SIG-M5 treated with dmso at 0.1 percent for 504 hours (cell line): ENCODE measurements around the gene CSMD2.

Source experiments
- DNase-seq: peaks from one replicate; lab custom pipeline; 2025; ENCODE audit not compliant: unreplicated experiment; lab: John Stamatoyannopoulos, UW

The CSMD2 gene

DNA sequence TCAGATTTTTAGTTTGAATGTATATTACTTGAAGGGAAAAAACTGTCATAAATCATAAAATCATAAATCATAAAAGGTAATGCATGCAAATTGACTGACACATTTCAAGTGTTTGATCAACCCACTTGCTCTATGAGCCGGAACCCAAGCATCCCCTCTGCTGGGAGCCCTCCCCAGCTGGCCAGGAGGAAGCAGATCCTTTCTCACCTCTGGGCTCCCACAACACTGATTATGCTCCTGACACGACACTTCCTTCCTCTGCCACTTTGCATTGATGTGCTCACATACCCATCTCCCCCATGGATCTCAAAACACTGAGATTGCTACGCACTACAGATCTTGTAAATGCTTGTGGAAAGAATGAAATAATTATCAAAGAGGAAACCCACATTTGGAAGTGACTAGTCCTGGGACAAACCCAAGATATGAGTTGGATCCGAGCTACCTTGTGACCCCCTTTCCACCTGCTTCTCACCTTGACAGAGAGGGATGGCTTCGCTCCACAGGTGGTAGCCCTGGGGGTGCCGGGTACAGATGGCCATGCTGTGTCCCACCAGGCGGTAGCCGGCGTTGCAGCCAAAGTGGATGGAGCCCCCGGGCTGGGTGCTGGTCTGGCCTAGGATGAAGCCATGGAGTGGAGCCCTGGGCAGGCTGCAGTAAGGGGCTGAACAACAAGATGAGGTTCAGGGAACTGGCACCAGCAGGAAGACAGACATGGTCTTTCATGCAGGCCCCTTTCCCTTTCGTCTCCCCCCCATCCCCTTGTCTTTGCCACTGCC is 588.0 kb downstream of the CSMD2 start:
- DNase-seq, result no peak

DNA sequence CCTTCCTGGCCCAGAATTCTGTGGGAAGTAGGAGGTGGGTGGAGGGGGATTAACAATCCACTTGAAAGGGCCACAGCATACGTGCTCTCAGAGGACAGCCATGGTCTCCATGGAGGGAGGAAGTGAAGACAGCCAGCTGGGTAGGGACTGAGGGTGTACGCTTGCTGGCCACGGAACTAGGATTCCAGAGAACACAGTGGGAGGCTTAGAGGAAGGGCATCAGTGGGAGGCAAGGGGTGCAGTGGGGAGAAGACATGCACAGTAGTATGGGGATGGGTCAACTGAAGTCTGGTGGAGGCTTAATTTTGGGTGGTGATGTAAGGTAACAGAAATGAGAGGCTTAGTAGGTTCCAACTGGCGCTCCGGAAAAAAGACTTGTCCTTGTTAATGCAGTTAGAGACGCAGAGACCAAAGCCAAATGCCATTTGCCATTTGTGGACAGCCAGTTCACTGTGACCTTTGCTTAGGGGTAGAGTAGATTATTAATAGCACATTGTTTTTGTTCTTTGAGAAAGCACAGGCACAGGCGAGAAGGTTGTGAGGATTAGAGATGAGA is 589.6 kb downstream of the CSMD2 start:
- DNase-seq, result no peak

DNA sequence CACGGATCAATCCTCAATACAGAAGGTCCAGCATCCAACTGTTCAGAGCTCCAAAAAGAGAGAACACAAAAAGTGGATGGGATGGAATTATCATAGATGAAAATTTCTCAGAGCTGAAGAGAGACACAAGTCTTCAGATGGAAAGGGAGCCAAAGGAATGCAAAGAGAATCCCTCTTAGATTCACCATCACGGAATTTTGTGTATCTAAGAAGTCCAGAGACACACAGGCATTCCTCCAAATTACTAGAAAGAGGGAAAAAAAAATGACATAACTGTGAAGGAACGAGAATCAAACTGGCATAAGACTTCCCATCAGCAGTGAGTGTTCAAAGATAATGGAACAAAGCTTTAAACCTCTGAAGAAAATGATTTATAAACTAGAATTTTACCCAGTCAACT is 591.4 kb downstream of the CSMD2 start:
- no peak for DNase-seq

DNA sequence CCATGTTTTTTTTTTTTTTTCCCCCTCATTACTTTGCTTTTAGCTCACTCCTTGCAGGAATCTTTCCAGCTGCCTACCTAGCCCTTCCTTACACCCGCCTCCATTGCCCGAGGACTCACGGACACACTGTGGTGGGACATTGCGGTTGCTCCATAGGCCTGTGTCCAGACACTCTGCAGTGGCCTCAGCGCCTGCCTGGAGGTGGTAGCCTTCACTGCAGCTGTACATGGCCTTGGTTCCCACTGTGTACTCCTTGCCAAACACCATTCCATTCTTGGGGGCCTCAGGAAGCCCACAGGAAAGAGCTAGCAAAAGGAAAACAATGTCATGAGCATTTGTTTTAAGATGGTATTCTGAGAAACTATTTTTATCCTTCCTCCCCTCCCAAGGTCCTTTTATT is 592.6 kb downstream of the CSMD2 start:
- no peak for DNase-seq

DNA sequence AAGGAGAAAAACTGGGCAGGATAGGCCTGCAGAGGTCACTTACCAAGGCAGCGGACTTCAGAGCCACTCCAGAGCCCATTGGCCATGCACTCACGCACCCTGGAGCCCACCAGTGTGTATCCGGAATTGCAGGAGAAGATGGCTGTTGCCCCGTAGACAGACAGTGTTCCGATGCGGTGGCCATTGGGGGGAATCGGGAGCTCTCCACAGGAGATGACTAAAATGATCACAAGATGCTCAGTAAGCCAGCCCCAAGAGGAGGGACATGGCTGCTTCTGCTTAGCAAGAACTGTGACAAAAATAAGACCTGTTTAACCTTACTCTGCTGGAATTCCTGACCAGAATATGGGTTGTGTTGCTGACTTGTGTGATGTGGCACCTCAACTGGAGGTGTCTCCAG is 595.7 kb downstream of the CSMD2 start:
- DNase-seq, result no peak

DNA sequence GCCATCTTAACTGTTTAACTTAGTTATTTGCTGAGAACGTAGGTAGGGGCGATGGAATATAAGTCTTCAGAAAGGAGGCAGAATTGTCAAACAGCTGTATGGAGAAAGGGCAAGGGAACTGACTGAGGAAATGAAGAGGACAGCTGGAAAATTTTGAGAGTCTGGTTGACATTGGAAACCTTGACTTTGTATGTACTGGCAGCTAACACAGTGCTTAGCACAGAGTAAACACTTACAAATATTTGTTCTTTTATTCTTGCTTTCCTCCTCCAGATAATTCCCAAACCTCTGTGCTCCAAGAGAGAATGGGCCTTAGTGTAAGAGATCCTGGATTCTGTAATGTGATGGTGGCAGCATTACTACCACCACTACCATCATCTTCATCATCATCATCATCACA is 601.3 kb downstream of the CSMD2 start:
- no peak for DNase-seq

DNA sequence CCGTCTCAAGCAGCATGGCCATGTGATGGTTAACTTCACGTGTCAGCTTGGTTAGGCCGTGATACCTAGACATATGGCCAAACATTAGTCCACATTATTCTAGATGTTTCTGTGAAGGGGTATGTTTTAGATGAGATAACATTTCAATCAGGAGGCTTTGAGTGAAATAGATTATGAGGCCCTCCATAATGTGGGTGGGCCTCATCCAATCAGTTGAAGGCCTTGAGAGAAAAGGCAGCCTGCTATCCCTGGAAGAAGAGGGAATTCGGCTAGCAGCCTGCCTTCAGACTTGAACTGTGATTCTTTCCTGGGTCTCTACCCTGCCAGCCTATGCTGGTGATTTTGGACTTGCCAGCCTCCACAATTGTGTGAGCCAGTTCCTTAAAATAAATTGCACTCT is 602.5 kb downstream of the CSMD2 start:
- no peak for DNase-seq

DNA sequence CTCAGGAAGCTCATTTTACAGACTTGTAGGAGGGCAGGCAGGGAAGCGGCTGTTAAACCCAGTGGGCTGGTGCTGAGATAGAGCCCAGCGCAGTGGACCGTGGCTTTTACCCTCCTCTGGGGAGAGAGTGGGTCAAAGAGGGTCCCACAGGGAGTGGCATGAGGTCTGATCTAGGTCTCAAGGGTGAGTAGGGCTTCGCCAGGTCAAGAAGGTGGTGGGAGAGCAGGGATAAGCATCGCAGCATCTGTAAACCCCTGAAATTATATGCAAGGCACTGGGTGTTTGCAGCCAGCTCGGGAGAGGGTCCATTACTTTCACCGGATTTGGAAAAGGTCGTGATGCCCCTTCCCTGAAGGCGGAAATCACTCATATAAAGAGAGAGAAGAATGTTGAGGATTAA is 603.5 kb downstream of the CSMD2 start:
- DNase-seq, result no peak

DNA sequence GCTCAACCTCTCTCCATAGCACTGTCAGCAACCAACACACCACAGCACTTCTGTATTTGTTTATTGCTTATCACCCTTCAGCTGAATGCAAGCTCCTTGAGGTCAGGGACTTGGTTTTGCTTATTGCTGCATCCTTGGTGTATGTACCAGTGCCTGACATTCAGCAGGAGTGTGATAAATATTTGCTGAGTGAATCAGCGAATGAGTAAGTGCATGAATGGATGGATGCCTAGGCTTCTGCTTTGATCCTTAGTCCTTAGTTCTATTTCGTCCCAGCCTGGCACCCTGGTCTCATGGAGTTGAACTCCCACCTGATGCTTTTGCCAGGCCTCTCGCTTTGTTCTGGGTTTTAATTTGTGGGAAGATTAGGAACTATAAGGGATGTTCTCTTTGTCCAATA is 604.4 kb downstream of the CSMD2 start:
- no peak for DNase-seq

DNA sequence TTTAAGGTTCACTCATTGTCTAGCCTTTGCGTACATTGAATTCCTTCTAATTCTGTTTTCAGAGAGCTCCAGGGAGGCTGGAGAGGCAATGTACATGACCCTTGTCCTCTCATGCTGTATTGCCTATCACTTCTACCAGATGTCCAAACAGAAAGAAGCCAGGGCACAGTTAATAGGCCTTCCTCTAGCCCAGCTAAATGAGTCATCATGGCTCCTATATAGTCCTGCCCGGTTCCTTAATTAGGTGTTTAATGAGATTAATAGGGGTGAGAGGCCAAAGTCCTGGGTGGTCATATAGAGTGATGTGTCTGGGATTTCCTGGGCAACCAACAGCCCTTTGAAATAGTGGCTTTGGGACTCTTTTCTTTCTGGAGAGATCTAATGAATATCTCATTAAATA is 616.3 kb downstream of the CSMD2 start:
- no peak for DNase-seq

DNA sequence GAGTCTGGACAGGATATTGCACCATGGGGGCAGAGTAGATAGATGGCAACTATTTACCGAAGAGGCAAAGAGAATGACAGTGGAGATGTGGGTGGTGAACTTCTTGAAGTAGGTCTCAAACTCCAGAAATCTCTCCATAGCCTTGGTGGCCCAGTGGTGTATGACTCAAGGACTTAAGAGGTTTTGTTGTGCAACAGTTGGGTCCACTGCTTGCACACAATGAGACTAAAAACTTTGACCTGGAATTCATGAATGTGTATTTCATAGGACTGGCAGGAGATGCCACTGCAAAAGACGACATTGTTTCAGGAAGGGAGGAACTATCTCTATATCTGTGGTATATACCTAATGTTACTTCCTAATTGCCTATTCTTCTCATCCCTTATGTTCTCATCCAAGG is 616.7 kb downstream of the CSMD2 start:
- no peak for DNase-seq

DNA sequence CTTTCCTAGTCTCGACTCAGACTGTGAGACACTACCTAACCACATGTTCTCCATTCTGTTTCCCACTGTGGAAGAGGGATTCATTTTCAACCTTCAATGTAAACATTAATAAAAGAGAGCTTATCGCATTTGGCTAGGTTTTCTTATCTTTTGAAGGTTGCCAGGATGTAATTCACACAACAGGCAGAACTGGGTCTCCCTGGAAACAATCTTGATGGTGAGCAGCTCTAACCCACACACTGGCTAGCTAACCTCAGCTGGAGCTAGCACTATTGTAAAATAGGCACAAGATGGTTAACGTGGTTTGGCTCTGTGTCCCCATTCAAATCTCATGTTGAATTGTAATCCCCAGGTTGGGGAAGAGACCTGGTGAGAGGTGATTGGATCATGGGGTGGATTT is 617.5 kb downstream of the CSMD2 start:
- DNase-seq, result no peak

DNA sequence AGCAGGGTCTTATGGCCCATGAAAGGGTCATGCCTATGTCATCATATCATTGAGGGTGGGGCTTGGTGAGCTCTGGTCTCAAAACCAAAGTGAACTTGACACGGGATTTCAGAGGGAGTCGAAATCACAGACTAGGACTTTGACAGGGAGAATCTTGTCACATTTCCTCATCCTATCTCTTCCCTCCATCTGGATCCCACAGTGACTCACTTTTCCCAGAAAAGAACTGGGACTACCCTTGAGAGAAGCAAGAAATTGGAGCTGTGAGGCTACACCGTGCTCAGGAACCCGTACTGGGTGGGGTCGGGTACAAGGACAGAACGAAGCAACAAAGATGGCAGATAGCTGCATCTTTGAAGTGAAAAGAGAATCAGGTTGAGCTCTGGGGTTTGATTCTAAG is 623.1 kb downstream of the CSMD2 start:
- DNase-seq, result no peak

DNA sequence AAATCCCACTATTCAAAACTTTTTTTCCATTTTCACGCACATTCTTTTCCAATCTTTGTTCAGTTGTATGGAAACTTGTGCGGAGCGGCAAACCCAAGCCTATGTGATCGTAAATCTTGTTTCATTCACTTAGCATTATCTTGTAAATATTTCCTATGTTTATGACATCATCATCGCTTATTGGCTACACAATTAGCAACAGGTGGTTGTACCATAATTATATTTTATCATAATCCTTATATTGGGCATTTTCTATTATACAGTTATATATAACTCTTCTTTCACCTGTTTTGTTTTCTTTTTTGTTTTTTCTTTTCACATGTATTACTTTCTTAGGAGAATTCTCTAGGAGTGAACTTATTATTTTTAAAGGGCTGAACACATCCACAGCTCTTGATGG is 627.1 kb downstream of the CSMD2 start:
- no peak for DNase-seq

DNA sequence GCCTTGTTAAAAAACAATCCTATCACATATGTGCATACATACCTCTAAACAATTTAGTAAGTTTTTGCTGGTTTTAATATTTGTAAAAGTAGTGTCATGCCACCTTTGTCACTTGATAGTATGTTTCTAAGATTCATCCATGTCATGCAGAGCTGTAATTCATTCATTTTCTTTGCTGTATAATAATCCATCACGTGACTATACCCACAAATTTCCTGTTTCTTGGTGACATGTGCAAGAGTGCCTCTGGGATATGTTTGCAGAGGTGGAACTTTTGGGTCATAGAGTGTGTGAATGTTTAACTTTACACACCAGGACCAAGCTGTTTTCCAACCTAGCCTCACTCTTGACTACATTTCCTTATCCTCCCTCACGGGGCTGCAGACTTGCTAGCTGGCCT is 629.7 kb downstream of the CSMD2 start:
- no peak for DNase-seq

DNA sequence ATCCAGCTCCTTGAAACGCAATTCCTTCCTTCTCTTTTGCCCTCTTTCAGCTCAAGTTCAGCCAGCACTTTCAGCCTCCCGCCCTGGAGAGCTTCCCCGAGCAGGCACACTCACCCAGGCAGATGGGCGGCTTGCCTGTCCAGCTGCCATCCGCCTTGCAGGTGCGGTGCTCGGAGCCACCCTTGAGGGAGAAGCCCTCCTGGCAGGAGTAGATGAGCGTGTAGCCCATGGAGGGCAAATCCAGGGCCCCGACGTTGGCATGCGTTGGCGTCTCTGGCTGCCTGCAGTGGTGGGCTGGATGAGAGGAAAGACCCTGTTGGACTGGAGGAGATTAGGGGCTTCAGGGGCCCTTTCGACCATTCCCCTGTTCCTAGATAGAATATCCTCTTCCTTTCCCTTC is 632.1 kb downstream of the CSMD2 start:
- DNase-seq, result no peak

DNA sequence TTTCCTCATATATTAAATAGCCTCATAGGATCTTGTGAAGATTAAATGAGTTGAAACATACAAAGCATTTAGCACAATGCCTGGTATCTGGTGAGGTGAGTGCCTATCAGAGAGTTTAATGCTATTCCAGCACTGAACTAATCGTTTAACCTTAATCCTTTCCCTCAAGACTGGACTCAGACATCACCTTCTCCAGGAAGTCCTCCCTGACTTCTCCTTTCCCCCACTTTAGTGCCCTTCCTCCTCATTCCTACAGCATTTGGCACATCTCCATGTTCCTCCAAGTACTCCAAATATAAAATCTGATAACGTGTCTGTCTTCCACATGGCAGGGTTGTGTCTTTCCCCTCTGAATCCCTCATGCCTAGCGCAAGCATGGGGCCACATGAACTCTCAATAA is 632.8 kb downstream of the CSMD2 start:
- DNase-seq, result no peak

DNA sequence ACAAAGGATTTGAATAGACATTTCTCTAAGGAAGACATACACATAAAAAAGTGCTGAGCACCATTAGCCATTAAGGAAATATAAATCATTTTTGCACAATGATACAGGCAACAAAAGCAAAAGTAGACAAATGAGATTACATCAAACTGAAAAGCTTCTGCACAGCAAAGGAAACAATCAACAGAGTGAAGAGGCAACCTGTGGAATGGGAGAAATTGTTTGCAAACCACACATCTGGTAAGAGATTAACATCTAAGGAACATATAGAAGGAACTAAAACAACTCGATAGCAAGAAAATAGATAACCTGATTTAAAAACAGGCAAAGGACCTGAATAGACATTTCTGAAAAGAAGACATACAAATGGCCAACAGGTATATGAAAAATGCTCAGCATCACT is 635.1 kb downstream of the CSMD2 start:
- no peak for DNase-seq

DNA sequence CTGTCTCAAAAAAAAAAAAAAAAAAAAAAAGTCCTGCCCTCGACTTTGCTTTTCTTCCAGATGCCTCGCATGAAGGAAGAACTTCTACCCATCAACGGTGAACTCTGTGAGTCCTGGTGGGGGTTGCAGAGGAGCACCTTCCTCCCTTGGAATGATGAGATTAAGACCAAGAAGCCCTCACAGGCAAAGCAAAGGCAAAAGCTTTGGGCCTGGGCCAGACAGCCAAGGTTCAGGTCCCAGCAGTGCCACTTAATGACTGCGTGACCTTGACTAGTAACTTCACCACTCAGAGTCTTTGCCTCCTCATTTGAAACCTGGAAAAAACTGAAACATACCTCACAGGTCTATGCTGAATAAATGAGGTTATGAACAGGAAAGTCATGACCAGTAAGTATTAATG is 637.1 kb downstream of the CSMD2 start:
- no peak for DNase-seq

DNA sequence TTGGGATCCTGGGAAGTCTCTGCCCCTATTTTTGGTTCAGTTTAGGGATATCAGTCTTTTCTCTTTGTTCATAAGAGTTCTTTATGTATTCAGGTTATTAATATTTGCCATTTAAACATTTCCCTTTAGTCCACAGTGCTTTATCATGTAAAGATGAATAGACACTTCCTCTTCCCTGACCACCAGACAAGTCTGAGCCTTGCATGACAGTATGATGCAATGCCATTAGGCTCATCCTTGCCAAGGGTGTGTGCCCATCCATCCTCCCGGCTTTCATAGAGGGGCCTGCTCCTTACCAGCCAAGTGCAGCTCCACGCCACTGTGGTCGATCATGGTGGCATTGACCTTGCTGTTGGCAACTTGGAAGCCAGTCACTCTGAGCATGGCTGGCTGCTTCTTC is 640.4 kb downstream of the CSMD2 start:
- peak; percentile 28 for DNase-seq

DNA sequence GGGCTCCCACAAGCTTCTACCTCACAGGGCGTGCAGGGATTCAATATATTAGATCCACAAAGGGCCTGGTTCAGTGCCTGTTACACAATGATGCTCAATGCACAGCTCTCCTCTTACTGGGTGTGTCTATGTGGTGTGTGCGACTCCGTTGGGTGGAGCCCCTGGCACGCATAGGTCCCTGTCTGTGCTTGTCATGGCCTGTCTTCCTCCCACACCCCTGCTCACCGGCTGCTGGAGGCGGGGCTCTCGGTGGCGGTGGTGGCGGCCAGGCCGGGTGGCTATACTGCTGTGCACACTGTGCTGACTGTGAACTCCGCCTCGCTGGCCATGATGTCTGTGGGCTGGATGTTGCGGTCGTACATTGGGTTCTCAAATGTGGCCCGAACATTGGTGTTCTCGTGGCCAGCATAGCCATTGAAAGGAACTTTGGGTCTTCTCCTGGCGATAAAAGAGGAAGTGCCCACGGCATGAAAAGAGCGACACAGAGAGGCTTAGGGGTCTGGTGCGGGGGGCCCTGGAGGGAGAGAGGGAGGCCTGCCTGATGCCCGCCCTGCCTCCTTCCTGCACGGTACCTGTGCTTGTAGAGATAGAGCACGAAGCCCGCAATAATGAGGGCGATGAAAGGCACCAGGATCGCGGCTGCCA is 645.7 kb downstream of the CSMD2 start:
- no peak for DNase-seq

DNA sequence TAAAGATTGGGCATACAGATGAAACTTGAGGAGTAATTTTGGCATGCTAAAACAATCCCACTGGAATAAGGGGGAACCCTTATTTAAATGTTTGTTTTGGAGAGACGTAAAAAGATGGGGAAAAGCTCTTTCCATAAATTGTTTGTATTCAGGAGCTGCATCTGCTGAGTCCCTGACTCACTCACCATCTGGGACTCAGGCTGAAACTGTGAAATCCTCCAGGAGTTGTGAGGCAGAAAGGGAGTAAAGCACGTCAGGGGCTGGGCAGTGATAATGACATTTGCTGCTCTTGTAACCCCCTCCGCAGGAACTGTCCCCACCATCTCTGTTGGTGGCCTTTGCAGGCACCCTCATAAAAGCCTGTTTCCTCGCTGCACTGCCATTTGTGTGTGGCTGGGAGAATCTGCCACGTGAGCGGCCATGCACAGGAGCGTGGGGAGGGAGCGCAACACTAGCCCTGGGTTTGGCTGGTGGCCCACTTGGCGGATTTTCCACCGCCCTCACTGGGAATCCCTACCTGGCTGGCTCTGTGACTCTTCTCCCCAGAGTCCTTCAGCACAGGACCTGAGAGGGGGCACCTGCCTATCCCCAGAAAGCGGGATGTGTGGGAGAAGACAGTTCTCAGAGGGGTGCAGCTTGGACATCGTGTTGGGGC is 647.3 kb downstream of the CSMD2 start:
- DNase-seq, result no peak
